GM19397 (cell line): ENCODE results near the gene BCAS3.
"Not testable (repeated sequence)": the region's sequence is repeated elsewhere in the genome, so short reads cannot be mapped to it uniquely, and the experiment has no call there.

Experiments used
- ATAC-seq: cut with Tn5 transposase; IDR thresholded peaks from one replicate; pipeline ENCODE4 v1.9.1; 2021; ENCODE audit warnings: mild to moderate bottlenecking, moderate library complexity; ENCODE audit not compliant: unreplicated experiment

Gene BCAS3

GRCh38 chr17:60677308-60678117 is at the start of gene BCAS3:
Gene BCAS3, plus strand, starts transcription at chr17:60677851.
- peak; percentile 95 for ATAC-seq

- ATAC-seq, result no peak
These were observed 49.3 kb upstream of the BCAS3 start for GRCh38 chr17:60628252-60628889.

DNA sequence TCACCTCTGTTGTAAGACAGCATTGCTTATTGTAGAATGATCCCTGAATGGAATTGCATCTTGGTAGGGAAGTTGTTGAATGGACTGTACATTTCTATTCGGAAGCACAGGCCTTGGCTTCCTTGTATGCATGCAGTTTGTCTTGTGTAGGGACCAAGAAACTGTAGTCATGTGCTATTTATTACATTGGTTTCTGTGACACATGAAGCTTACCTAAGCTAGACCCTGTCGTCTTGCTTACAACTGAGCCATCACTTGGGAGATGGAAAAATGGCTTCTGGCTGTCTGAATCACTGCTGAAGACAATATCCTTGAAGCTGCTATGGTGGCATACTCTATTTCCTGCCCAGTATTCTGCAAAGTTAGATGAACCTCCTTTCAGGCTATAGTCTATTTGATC is 48.5 kb upstream of the BCAS3 start:
- no peak for ATAC-seq

- ATAC-seq, result no peak
These were observed 47.3 kb upstream of the BCAS3 start for GRCh38 chr17:60630352-60630751.

GRCh38 chr17:60631119-60631518 is 46.5 kb upstream of the BCAS3 start:
- ATAC-seq, result no peak

GRCh38 chr17:60637683-60638082 is 40.0 kb upstream of the BCAS3 start:
- no peak for ATAC-seq

- no peak for ATAC-seq
These were observed 38.7 kb upstream of the BCAS3 start for GRCh38 chr17:60639019-60639330.

- ATAC-seq, result no peak
These were observed 37.1 kb upstream of the BCAS3 start for GRCh38 chr17:60640503-60640902.

GRCh38 chr17:60641126-60641525 is 36.5 kb upstream of the BCAS3 start:
- ATAC-seq, result no peak

DNA sequence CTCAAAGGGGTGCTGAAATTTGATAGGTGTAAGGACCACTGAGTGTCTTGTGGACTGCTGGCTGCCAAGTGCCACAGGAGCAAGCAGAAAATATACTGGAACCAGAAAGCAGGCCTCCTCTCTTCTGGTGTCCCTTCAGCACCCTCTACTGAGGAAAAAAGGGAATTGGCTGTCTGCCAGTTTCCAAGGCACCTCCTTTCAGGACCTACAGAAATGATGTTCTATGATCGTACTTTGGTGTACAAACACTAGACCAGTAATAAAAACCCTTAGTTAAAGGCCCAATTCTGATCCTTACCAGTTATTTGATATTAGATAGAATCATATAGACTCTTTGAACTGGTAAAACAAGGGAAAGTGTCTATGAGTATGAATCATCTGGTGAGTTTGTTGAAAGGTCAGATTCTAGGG is 35.8 kb upstream of the BCAS3 start:
- no peak for ATAC-seq

- ATAC-seq, result no peak
These were observed 31.6 kb upstream of the BCAS3 start for GRCh38 chr17:60645918-60646523.

GRCh38 chr17:60646701-60647100 is 30.9 kb upstream of the BCAS3 start:
- ATAC-seq, result no peak

DNA sequence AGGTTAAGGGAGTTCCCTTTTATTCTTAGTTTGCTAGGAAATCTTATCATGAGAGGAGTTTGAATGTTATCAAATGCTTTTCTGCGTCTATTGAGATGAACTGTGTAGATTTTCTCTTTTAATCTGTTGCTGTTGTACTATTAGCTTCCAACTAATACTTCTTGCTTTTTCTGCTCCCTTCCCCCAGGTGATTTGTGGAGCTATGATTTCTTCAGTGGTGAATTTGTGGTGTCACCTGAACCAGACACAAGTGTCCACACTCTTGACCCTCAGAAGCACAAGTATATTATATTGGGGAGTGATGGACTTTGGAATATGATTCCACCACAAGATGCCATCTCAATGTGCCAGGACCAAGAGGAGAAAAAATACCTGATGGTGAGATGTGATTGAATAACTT is 29.9 kb upstream of the BCAS3 start:
- ATAC-seq, result no peak

DNA sequence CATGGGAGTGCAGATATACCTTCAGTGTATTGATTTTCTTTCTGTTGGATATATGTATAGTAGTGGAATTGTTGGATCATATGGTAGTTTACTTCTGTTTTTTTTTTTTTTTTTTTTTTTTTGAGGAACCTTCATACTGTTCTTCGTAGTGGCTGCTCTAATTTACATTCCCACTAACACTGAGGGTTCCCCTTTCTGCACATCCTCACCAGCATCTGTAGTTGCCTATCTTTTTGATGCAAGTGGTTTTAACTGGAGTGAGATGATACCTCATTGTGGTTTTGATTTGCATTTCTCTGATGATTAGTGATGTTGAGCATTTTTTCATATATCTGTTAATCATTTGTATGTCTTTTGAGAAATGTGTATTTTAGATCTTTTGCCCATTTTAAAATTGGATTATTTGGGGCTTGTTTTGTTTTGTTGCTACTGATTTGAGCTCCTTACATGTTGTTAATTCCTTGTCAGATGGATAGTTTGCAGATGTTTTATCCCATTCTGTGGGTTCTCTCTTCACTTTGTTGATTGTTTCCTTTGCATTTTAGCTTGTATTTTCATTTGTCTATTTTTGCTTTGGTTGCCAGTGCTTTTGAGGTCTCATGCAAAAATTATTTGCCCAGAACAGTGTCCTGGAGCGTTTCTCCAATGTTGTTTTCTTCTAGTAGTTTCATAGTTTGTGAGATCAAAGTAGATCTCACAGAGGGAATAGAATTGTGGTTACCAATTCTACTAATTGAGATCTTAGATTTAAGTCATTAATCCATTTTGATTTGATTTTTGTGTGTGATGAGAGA is 25.0 kb upstream of the BCAS3 start:
- ATAC-seq, result peak; percentile 85

GRCh38 chr17:60653569-60653968 is 24.1 kb upstream of the BCAS3 start:
- ATAC-seq, result no peak

DNA sequence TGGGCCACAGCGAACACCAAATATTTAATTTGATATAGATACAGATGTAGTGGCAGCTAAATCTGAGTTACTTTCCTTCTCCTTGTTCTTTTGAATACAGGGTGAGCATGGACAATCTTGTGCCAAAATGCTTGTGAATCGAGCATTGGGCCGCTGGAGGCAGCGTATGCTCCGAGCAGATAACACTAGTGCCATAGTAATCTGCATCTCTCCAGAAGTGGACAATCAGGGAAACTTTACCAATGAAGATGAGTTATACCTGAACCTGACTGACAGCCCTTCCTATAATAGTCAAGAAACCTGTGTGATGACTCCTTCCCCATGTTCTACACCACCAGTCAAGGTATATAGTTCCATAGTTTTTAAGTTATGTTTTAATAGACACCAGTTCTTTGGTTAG is 21.2 kb upstream of the BCAS3 start:
- no peak for ATAC-seq

- ATAC-seq, result no peak
These were observed 18.5 kb upstream of the BCAS3 start for GRCh38 chr17:60659156-60659555.

DNA sequence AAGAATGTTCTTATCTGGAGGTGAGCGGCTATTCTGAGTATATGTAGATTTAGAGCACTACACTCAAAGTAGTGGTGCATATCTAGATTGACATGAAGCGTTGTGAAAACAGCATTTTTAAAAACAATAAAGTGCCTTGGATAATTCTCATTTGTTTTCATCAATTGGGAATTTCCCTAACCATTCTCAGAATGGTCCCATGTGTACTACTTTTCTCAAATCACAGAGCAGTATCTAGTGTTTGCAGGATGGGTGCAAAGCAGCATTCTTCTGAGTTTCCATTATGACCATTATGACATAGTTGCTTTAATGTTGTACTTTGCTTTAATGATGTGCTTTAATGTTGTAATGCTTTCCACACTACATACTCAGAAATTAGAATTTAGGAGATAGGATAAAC is 16.2 kb upstream of the BCAS3 start:
- no peak for ATAC-seq

GRCh38 chr17:60664022-60664421 is 13.6 kb upstream of the BCAS3 start:
- no peak for ATAC-seq

DNA sequence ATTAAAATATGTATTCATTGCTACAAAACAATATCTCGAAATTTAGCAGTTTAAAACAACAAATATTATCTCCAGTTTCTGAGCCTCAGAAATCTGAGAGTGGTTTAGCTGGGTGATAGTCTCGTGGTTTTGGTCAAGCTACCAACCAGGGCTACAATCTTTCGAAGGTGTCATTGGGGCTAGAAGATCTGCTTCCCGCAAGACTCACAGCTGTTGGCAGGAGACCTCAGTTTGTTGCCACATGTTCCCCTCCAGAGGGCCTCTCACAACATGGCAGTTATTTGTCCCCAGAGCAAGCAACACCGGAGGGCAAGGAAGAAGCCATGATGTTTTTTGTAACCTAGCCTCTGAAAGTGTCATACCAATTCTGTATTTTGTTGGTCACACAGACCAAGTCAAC is 12.0 kb upstream of the BCAS3 start:
- no peak for ATAC-seq

DNA sequence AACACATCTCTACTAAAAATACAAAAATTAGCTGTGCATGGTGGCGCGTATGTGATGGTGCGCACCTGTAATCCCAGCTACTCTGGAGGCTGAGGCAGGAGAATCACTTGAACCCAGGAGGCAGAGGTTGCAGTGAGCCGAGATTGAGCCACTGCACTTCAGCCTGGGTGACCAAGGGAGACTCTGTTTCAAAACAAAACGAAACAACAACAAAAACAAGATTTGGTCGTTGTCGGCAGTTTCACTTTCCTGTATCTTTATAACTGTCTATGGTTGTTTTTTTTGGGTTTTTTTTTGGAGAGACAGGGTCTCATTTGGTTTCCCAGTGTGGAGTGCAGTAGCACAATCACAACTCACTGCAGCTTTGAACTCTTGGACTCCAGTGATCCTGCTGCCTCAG is 8.9 kb upstream of the BCAS3 start:
- not testable (repeated sequence) for ATAC-seq

- no peak for ATAC-seq
These were observed 6.2 kb upstream of the BCAS3 start for GRCh38 chr17:60671482-60671881.
